H1 (cell line): ENCODE data around the gene HMGB1. TPM values are rescaled to one million over a fixed set of nuclear protein-coding genes. Genes with fewer than 3 reads are reported as not detected.

ENCODE experiments used
- CTCF ChIA-PET: fragments of 300-600 bp; sonication (Branson Sonifier 250); formaldehyde crosslinking; loops from one replicate; lab custom pipeline; 2021; ENCODE audit not compliant: partially characterized antibody; lab: Charles Lee
- POLR2A ChIA-PET: fragments of 300-600 bp; sonication (Branson Sonifier 250); formaldehyde crosslinking; loops from one replicate; lab custom pipeline; 2021; ENCODE audit warnings: inconsistent platforms; ENCODE audit not compliant: partially characterized antibody; lab: Charles Lee
- DNase-seq, 2 experiments: peaks; one replicate each; pipeline versions ENCODE4 v3.0.0 to v3.0.0-alpha.2; 2010 to 2022; ENCODE audit warnings: low spot score in 2 of 2, low read depth in 1 of 2, mixed read lengths in 1 of 2
- FAIRE-seq: peaks from 2 replicates; lab custom pipeline; 2011; peaks lifted over from hg19 to GRCh38; lab: Jason Lieb, UNC
- H2AFZ ChIP-seq: 2 replicates; pipeline ENCODE4 v1.8.1; 2012; ENCODE audit warnings: low read length, inconsistent platforms
- H2AK5ac ChIP-seq: 2 replicates; pipeline ENCODE4 v1.6.1; 2013; ENCODE audit warnings: low read depth, low read length
- H2BK120ac ChIP-seq: replicated peaks from 2 replicates; pipeline ENCODE3; 2013; ENCODE audit warnings: low read depth, low read length, inconsistent platforms
- H2BK12ac ChIP-seq: 2 replicates; pipeline ENCODE4 v1.6.1; 2013; ENCODE audit warnings: low read depth, low read length
- H2BK15ac ChIP-seq: 2 replicates; pipeline ENCODE4 v1.6.1; 2013; ENCODE audit warnings: low read length
- H2BK20ac ChIP-seq: 2 replicates; pipeline ENCODE4 v1.6.1; 2013; ENCODE audit warnings: low read length
- H2BK5ac ChIP-seq: 2 replicates; pipeline ENCODE4 v1.6.1; 2013; ENCODE audit warnings: low read depth, low read length
- H3K14ac ChIP-seq: 2 replicates; pipeline ENCODE4 v1.6.1; 2013; ENCODE audit warnings: inconsistent platforms; ENCODE audit not compliant: insufficient read length
- H3K18ac ChIP-seq: 2 replicates; pipeline ENCODE4 v1.6.1; 2013; ENCODE audit warnings: low read length; ENCODE audit errors: extremely low read depth
- H3K23ac ChIP-seq: 2 replicates; pipeline ENCODE4 v1.6.1; 2013; ENCODE audit warnings: inconsistent platforms; ENCODE audit not compliant: insufficient read length
- H3K23me2 ChIP-seq: 2 replicates; pipeline ENCODE4 v1.6.1; 2013; ENCODE audit warnings: low read depth, low read length
- H3K27ac ChIP-seq: 2 replicates; pipeline ENCODE4 v1.6.1; 2011; ENCODE audit warnings: low read depth, low read length, inconsistent platforms
- H3K27me3 ChIP-seq, 4 experiments: replicated peaks in 1 of 4; 1 replicate in 1 of 4; 2 replicates in 3 of 4; pipeline versions ENCODE4 v1.6.1 to v1.8.1; 2011 to 2013; ENCODE audit warnings: low read length in 3 of 4, mild to moderate bottlenecking in 3 of 4, inconsistent platforms in 2 of 4, mixed read lengths in 2 of 4, moderate library complexity in 1 of 4; ENCODE audit not compliant: control insufficient read depth in 3 of 4, insufficient read depth in 3 of 4; ENCODE audit errors: extremely low read depth in 1 of 4
- H3K36me3 ChIP-seq, 4 experiments: 2 replicates each; pipeline versions ENCODE4 v1.6.1 to v1.8.1; 2011 to 2013; ENCODE audit warnings: mild to moderate bottlenecking in 4 of 4, low read length in 3 of 4, moderate library complexity in 2 of 4, control low read depth in 1 of 4, inconsistent platforms in 1 of 4; ENCODE audit not compliant: insufficient read depth in 4 of 4, control insufficient read depth in 2 of 4
- H3K4ac ChIP-seq: replicated peaks from 2 replicates; pipeline ENCODE3; 2013; ENCODE audit warnings: low read length, low read depth, mixed read lengths, inconsistent platforms; ENCODE audit not compliant: insufficient read length
- H3K4me1 ChIP-seq, 4 experiments: replicated peaks in 1 of 4; 1 replicate in 1 of 4; 2 replicates in 3 of 4; pipeline versions ENCODE4 v1.6.1 to v1.8.1; 2011 to 2013; ENCODE audit warnings: low read length in 3 of 4, inconsistent platforms in 2 of 4, mixed read lengths in 1 of 4; ENCODE audit not compliant: insufficient read depth in 4 of 4, control insufficient read depth in 3 of 4
- H3K4me2 ChIP-seq, 2 experiments: 2 replicates each; pipeline versions ENCODE4 v1.6.1 to v1.8.1; 2011 to 2013; ENCODE audit warnings: low read depth in 2 of 2, low read length in 2 of 2, control low read depth in 1 of 2, inconsistent platforms in 1 of 2, mild to moderate bottlenecking in 1 of 2; ENCODE audit not compliant: insufficient read depth in 1 of 2
- H3K4me3 ChIP-seq, 4 experiments: fragments of 200-600, 300-600 bp in 1 of 4; sonication (generic), shearing (Covaris generic), sonication (Bioruptor Twin) in 1 of 4; 2 replicates each; pipeline versions ENCODE4 v1.5.1 to v1.8.1; 2011 to 2016; ENCODE audit warnings: low read length in 4 of 4, low read depth in 3 of 4, control low read depth in 2 of 4, inconsistent platforms in 2 of 4, mild to moderate bottlenecking in 2 of 4, mixed read lengths in 1 of 4, moderate library complexity in 1 of 4; ENCODE audit not compliant: insufficient read depth in 2 of 4; ENCODE audit errors: extremely low read depth in 1 of 4
- H3K56ac ChIP-seq: replicated peaks from 2 replicates; pipeline ENCODE3; 2013; ENCODE audit warnings: low read depth, mild to moderate bottlenecking, mixed read lengths, low read length, inconsistent platforms; ENCODE audit not compliant: insufficient read length
- H3K79me1 ChIP-seq: 2 replicates; pipeline ENCODE4 v1.6.1; 2013; ENCODE audit warnings: low read depth, low read length, control low read depth
- H3K79me2 ChIP-seq, 2 experiments: 2 replicates each; pipeline versions ENCODE4 v1.6.1 to v1.8.1; 2012 to 2013; ENCODE audit warnings: low read length in 2 of 2, mild to moderate bottlenecking in 2 of 2, inconsistent platforms in 1 of 2; ENCODE audit not compliant: insufficient read depth in 2 of 2, control insufficient read depth in 1 of 2
- H3K9ac ChIP-seq, 4 experiments: replicated peaks in 1 of 4; 1 replicate in 1 of 4; 2 replicates in 3 of 4; pipeline versions ENCODE4 v1.6.1 to v1.8.1; 2011 to 2013; ENCODE audit warnings: low read depth in 3 of 4, low read length in 3 of 4, control low read depth in 2 of 4, mild to moderate bottlenecking in 2 of 4, moderate library complexity in 2 of 4, inconsistent platforms in 1 of 4; ENCODE audit errors: extremely low read depth in 1 of 4
- H3K9me3 ChIP-seq, 2 experiments: 2 replicates each; pipeline versions ENCODE4 v1.6.1 to v1.8.1; 2012 to 2013; ENCODE audit warnings: mild to moderate bottlenecking in 2 of 2, moderate library complexity in 2 of 2, control low read depth in 1 of 2, inconsistent platforms in 1 of 2, low read depth in 1 of 2, low read length in 1 of 2, mixed read lengths in 1 of 2; ENCODE audit not compliant: insufficient read depth in 2 of 2
- H4K20me1 ChIP-seq, 2 experiments: replicated peaks in 1 of 2; 2 replicates each; pipeline versions ENCODE3 to v1.8.1; 2011 to 2013; ENCODE audit warnings: inconsistent platforms in 2 of 2, low read length in 2 of 2, mild to moderate bottlenecking in 1 of 2; ENCODE audit not compliant: insufficient read depth in 2 of 2, control insufficient read depth in 1 of 2
- H4K5ac ChIP-seq: 2 replicates; pipeline ENCODE4 v1.6.1; 2013; ENCODE audit warnings: low read length, low read depth, mixed read lengths, inconsistent platforms; ENCODE audit not compliant: insufficient read length
- H4K8ac ChIP-seq: 2 replicates; pipeline ENCODE4 v1.8.0; 2013; ENCODE audit warnings: mild to moderate bottlenecking, moderate library complexity, low read length, inconsistent platforms; ENCODE audit not compliant: insufficient read depth; ENCODE audit errors: extremely low read depth
- H4K91ac ChIP-seq: replicated peaks from 2 replicates; pipeline ENCODE3; 2013; ENCODE audit warnings: low read length, mixed read lengths, inconsistent platforms; ENCODE audit not compliant: insufficient read length
- BCL11A ChIP-seq, 2 experiments: IDR thresholded peaks; one replicate each; pipeline ENCODE4 v1.6.1; 2011; ENCODE audit warnings: low read depth in 2 of 2, low read length in 2 of 2, mild to moderate bottlenecking in 2 of 2
- CEBPB ChIP-seq: IDR thresholded peaks from 2 replicates; pipeline ENCODE4 v1.6.1; 2012; ENCODE audit warnings: low read depth, low read length
- CHD1 ChIP-seq: IDR thresholded peaks from 2 replicates; pipeline ENCODE4 v1.6.1; 2012; ENCODE audit warnings: low read depth, low read length, improper control_type of control experiment
- CREB1 ChIP-seq: IDR thresholded peaks from 2 replicates; pipeline ENCODE4 v1.6.1; 2012; ENCODE audit warnings: inconsistent platforms
- EP300 ChIP-seq, 2 experiments: IDR thresholded peaks; 1 replicate in 1 of 2; 2 replicates in 1 of 2; pipeline ENCODE4 v1.6.1; 2011 to 2012; ENCODE audit warnings: low read depth in 2 of 2, low read length in 2 of 2, mild to moderate bottlenecking in 2 of 2, borderline replicate concordance in 1 of 2, inconsistent platforms in 1 of 2, moderate library complexity in 1 of 2
- HDAC6 ChIP-seq: IDR thresholded peaks from one replicate; pipeline ENCODE4 v1.7.1; 2012; ENCODE audit warnings: low read depth, mild to moderate bottlenecking, inconsistent platforms, low read length, moderate library complexity
- KDM4A ChIP-seq: IDR thresholded peaks from one replicate; pipeline ENCODE4 v1.7.1; 2012; ENCODE audit warnings: low read depth, mild to moderate bottlenecking, moderate library complexity, low read length, inconsistent platforms; ENCODE audit not compliant: severe bottlenecking
- SAP30 ChIP-seq: fragments of 300-600 bp; sonication (generic); IDR thresholded peaks from 2 replicates; pipeline ENCODE4 v1.7.1; 2012; ENCODE audit warnings: low read length, moderate library complexity, mild to moderate bottlenecking, inconsistent platforms; ENCODE audit not compliant: insufficient read depth, insufficient replicate concordance
- SP4 ChIP-seq: IDR thresholded peaks from 2 replicates; pipeline ENCODE4 v1.6.1; 2012; ENCODE audit warnings: low read length, inconsistent platforms
- SRF ChIP-seq: IDR thresholded peaks from 2 replicates; pipeline ENCODE4 v1.6.1; 2011; ENCODE audit warnings: mild to moderate bottlenecking, low read depth, low read length, moderate library complexity
- TBP ChIP-seq: IDR thresholded peaks from 2 replicates; pipeline ENCODE4 v1.6.1; 2011; ENCODE audit warnings: low read depth, low read length, improper control_type of control experiment
- TCF12 ChIP-seq: IDR thresholded peaks from 2 replicates; pipeline ENCODE4 v1.6.1; 2011; ENCODE audit warnings: low read depth, mild to moderate bottlenecking, low read length
- TEAD4 ChIP-seq: IDR thresholded peaks from 2 replicates; pipeline ENCODE4 v1.6.1; 2012; ENCODE audit warnings: low read depth, low read length, inconsistent platforms, mixed read lengths
- WGBS, 2 experiments: shearing (Covaris generic) in 1 of 2; methylation state at CpG; one replicate each; pipeline versions ENCODE4 v1.1.6 to v1.1.7; 2013 to 2015; ENCODE audit warnings: low lambda C conversion rate in 2 of 2, mixed read lengths in 2 of 2, inconsistent platforms in 1 of 2, low coverage in 1 of 2, missing lambda C conversion rate in 1 of 2; ENCODE audit not compliant: insufficient replicate concordance in 2 of 2, insufficient coverage in 1 of 2, insufficient read length in 1 of 2; ENCODE audit errors: extremely low coverage in 1 of 2, missing lambda C conversion rate in 1 of 2; 5-methylcytosine and 5-hydroxymethylcytosine counted together
- polyA plus RNA-seq, 7 experiments: library from polyadenylated mRNA; depleted of rRNA in 3 of 7; stranded (reverse) in 5 of 7; unstranded in 2 of 7; fragments of >200 nt in 5 of 7; fragments of 200-250 nt in 2 of 7; gene quantifications; 1 replicate in 5 of 7; 2 replicates in 1 of 7; 4 replicates in 1 of 7; pipeline versions ENCODE4 v1.2.1 to v1.2.3, GENCODE V29; 2011 to 2013; ENCODE audit warnings: missing spikeins in 2 of 7, mixed read lengths in 2 of 7
- total RNA-seq: library from RNA; stranded (reverse); fragmentation: NEBNext Ultra II Directional; extraction: Animal tissue kit (Norgen Biotek cat#: 25700); gene quantifications from 2 replicates; pipeline ENCODE4 v1.2.1, GENCODE V29; 2021

The HMGB1 gene
- total and polyA plus RNA-seq, 2 of the 8 experiments (the other 6 are each of a cell fraction or from before 2014, with no cell fraction given), result 123 to 776 TPM

GRCh38 chr13:30499338-30499737, 33.6 kb upstream of the HMGB1 start:
- Histone ChIP-seq H3K23ac (no peak overlapping the region), H3K79me2 (no peaks in the 10 kb centered on the region), H3K36me3 (no peaks in the 10 kb centered on the region), H3K4me1 (no peaks in the 10 kb centered on the region), H2BK12ac (no peak overlapping the region), H2AFZ (no peak overlapping the region), H3K18ac (no peak overlapping the region), H3K9me3 (no peaks in the 10 kb centered on the region), H3K14ac (no peak overlapping the region), H3K4ac (no peak overlapping the region), H2BK120ac (no peak overlapping the region), H4K5ac (no peak overlapping the region), H4K91ac (no peak overlapping the region), H3K23me2 (no peaks in the 10 kb centered on the region), H2AK5ac (no peak overlapping the region), H2BK15ac (no peak overlapping the region), H2BK20ac (no peak overlapping the region), H3K27ac (no peak overlapping the region), H3K4me2 (no peak overlapping the region), H3K27me3 (no peaks in the 10 kb centered on the region), H2BK5ac (no peak overlapping the region), H4K20me1 (no peaks in the 10 kb centered on the region), H3K4me3 (no peak overlapping the region), H3K56ac (no peak overlapping the region), H3K79me1 (no peaks in the 10 kb centered on the region), H3K9ac (no peak overlapping the region), H4K8ac (no peak overlapping the region)
- 84% methylated on average over 3 of the region's 3 CpGs; no CpG with 5 or more reads in 1 of the 2 experiments for WGBS, 2 experiments
- ChIA-PET CTCF (no interaction called here), POLR2A (no interaction called here)
- DNase-seq (no peak), FAIRE-seq (no peak)
- TF ChIP-seq BCL11A (IDR thresholded peaks at IDR 0.05; ENCODE audit: low read depth in 2 of 2, low read length in 2 of 2) (no peak), CEBPB (no peak), SAP30 (no peak), SP4 (no peak), HDAC6 (no peak), TCF12 (no peak), KDM4A (no peak), CREB1 (no peak), TBP (no peak), CHD1 (no peak), EP300 (IDR thresholded peaks at IDR 0.05; ENCODE audit: borderline replicate concordance in 1 of 2, low read depth in 2 of 2, low read length in 2 of 2) (no peak), SRF (no peak), TEAD4 (no peak)
